Upper lobe of left lung (tissue), 4 donors: Measurements from ENCODE around the gene TECPR1.

ENCODE experiments used
- EP300 ChIP-seq, 4 donors: sonication (generic); formaldehyde crosslinking; IDR thresholded peaks; one replicate each; pipeline ENCODE4 v1.5.1; 2017; ENCODE audit warnings: antibody characterized with exemption in 4 of 4, control low read depth in 2 of 4
- POLR2A ChIP-seq, 4 donors: fragments of 450-650 bp; IDR thresholded peaks; one replicate each; pipeline ENCODE4 v1.5.1; 2016 to 2017; ENCODE audit warnings: antibody characterized with exemption in 4 of 4, mild to moderate bottlenecking in 2 of 4

- TF ChIP-seq EP300 (IDR thresholded peaks at IDR 0.05), result no peak
- no peak for TF ChIP-seq POLR2A (IDR thresholded peaks at IDR 0.05)
These were observed 21.9 kb downstream of the TECPR1 start for GRCh38 chr7:98229991-98230745.
